Measurements from ENCODE around the gene SYNJ2. TPM values are rescaled to one million over a fixed set of nuclear protein-coding genes. Genes with fewer than 3 reads are reported as not detected.
"Not testable (repeated sequence)": the region's sequence is repeated elsewhere in the genome, so short reads cannot be mapped to it uniquely, and the experiment has no call there.

SYNJ2 gene
- 24.0 TPM for total RNA-seq
- long read RNA-seq, partial matches to known transcripts: 27 of 37 reads
- long read RNA-seq, other reads (novel, unspliced or antisense): 5 of 37 reads

GRCh38 chr6:157981395-157982101, at the start of gene SYNJ2:
TSS of gene SYNJ2 (plus strand) at chr6:157981863. CDS start at chr6:157981962, 99 bp downstream.
- peak; percentile 94 for DNase-seq (ENCODE audit: low spot score)
- intact Hi-C loops (cut with DNase I): loop anchor here (5.0 kb wide), 3 partner anchors 46 to 91 kb away; no protein-coding TSS in a partner anchor

GRCh38 chr6:157935786-157936185, 45.9 kb upstream of the SYNJ2 start:
- intact Hi-C loops (cut with DNase I): no loop called here

GRCh38 chr6:157937318-157937717, 44.3 kb upstream of the SYNJ2 start:
- intact Hi-C loops (cut with DNase I): no loop called here
- DNase-seq (ENCODE audit: low spot score): no peak

More at GRCh38 chr6:157935786-157936185, 45.9 kb upstream of the SYNJ2 start:
- DNase-seq (ENCODE audit: low spot score): no peak

GRCh38 chr6:157937916-157938315, 43.7 kb upstream of the SYNJ2 start:
- no peak for DNase-seq (ENCODE audit: low spot score)
- intact Hi-C loops (cut with DNase I): no loop called here

- intact Hi-C loops (cut with DNase I); DNase-seq (ENCODE audit: low spot score): not testable (repeated sequence)
These were observed 41.2 kb upstream of the SYNJ2 start for GRCh38 chr6:157940375-157941036.

GRCh38 chr6:157941101-157941863, 40.4 kb upstream of the SYNJ2 start:
- DNase-seq (ENCODE audit: low spot score): no peak
- intact Hi-C loops (cut with DNase I): no loop called here

- intact Hi-C loops (cut with DNase I): no loop called here
These were observed 39.3 kb upstream of the SYNJ2 start for GRCh38 chr6:157942351-157942750.

GRCh38 chr6:157943249-157943963, 38.3 kb upstream of the SYNJ2 start:
- DNase-seq (ENCODE audit: low spot score): no peak
- intact Hi-C loops (cut with DNase I): no loop called here

More at GRCh38 chr6:157942351-157942750, 39.3 kb upstream of the SYNJ2 start:
- no peak for DNase-seq (ENCODE audit: low spot score)

GRCh38 chr6:157943964-157944283, 37.7 kb upstream of the SYNJ2 start:
- DNase-seq (ENCODE audit: low spot score): no peak
- intact Hi-C loops (cut with DNase I): no loop called here

- intact Hi-C loops (cut with DNase I): no loop called here
- no peak for DNase-seq (ENCODE audit: low spot score)
These were observed 36.4 kb upstream of the SYNJ2 start for GRCh38 chr6:157944983-157945931.

GRCh38 chr6:157946053-157946617, 35.5 kb upstream of the SYNJ2 start:
- intact Hi-C loops (cut with DNase I): no loop called here
- DNase-seq (ENCODE audit: low spot score): no peak

GRCh38 chr6:157946865-157947532, 34.7 kb upstream of the SYNJ2 start:
- no peak for DNase-seq (ENCODE audit: low spot score)
- intact Hi-C loops (cut with DNase I): no loop called here

- intact Hi-C loops (cut with DNase I): not testable (repeated sequence)
These were observed 30.8 kb upstream of the SYNJ2 start for GRCh38 chr6:157950899-157951298.

GRCh38 chr6:157951828-157952227, 29.8 kb upstream of the SYNJ2 start:
- intact Hi-C loops (cut with DNase I): no loop called here
- no peak for DNase-seq (ENCODE audit: low spot score)

More at GRCh38 chr6:157950899-157951298, 30.8 kb upstream of the SYNJ2 start:
- not testable (repeated sequence) for DNase-seq (ENCODE audit: low spot score)

- intact Hi-C loops (cut with DNase I): no loop called here
- no peak for DNase-seq (ENCODE audit: low spot score)
These were observed 28.8 kb upstream of the SYNJ2 start for GRCh38 chr6:157952861-157953351.

GRCh38 chr6:157953580-157954091, 28.0 kb upstream of the SYNJ2 start:
- no peak for DNase-seq (ENCODE audit: low spot score)

More at GRCh38 chr6:157953580-157954091, 28.0 kb upstream of the SYNJ2 start:
- intact Hi-C loops (cut with DNase I): no loop called here
